Tibial nerve (tissue), 4 donors: Measurements from ENCODE around the gene XPO1. TPM values are rescaled to one million over a fixed set of nuclear protein-coding genes. Genes with fewer than 3 reads are reported as not detected.
A peak's percentile ranks its signal among the peaks of the same experiment; 100 is the strongest.
"Not testable (repeated sequence)": the region's sequence is repeated elsewhere in the genome, so short reads cannot be mapped to it uniquely, and the experiment has no call there.

Experiments used
- DNase-seq, 2 donors: peaks; one replicate each; pipeline ENCODE4 v3.0.0-alpha.2; 2019; ENCODE audit warnings: low spot score in 2 of 2
- H3K27ac ChIP-seq, 4 donors: fragments of 200-600 bp; sonication (generic) in 3 of 4; one replicate each; pipeline ENCODE4 v1.5.1; 2017 to 2019; ENCODE audit warnings: mild to moderate bottlenecking in 1 of 4
- H3K27me3 ChIP-seq, 2 donors: fragments of 200-600 bp; sonication (generic) in 1 of 2; one replicate each; pipeline versions ENCODE4 v1.5.1 to v1.6.0; 2017 to 2019
- H3K36me3 ChIP-seq, 3 donors: fragments of 200-600 bp; sonication (generic); one replicate each; pipeline ENCODE4 v1.5.1; 2018 to 2019
- H3K4me1 ChIP-seq, 4 donors: fragments of 200-600 bp; sonication (generic) in 3 of 4; one replicate each; pipeline ENCODE4 v1.5.1; 2017 to 2019
- H3K4me3 ChIP-seq, 4 donors: fragments of 200-600 bp; sonication (generic) in 3 of 4; one replicate each; pipeline ENCODE4 v1.5.1; 2017 to 2019; ENCODE audit warnings: mild to moderate bottlenecking in 1 of 4, moderate library complexity in 1 of 4
- H3K9me3 ChIP-seq, 4 donors: fragments of 200-600 bp; sonication (generic) in 3 of 4; one replicate each; pipeline ENCODE4 v1.5.1; 2017 to 2019
- EP300 ChIP-seq, 2 donors: sonication (generic); formaldehyde crosslinking; IDR thresholded peaks; one replicate each; pipeline ENCODE4 v1.6.1; 2017; ENCODE audit warnings: antibody characterized with exemption in 2 of 2, mild to moderate bottlenecking in 1 of 2
- POLR2A ChIP-seq, 2 donors: fragments of 450-650 bp; IDR thresholded peaks; one replicate each; pipeline ENCODE4 v1.6.1; 2017; ENCODE audit warnings: antibody characterized with exemption in 2 of 2, mild to moderate bottlenecking in 2 of 2, moderate library complexity in 2 of 2
- WGBS, 2 donors: methylation state at CpG; one replicate each; pipeline ENCODE4 v1.1.5; 2018; 5-methylcytosine and 5-hydroxymethylcytosine counted together
- total RNA-seq, 4 donors: library from RNA; depleted of rRNA; stranded (reverse); fragments of >200 nt; gene quantifications; one replicate each; pipeline ENCODE4 v1.1.0, GENCODE V29; 2016
- TF ChIP-seq, protein P1 (sequence below), 5 experiments: fragments of 200-600 bp in 3 of 5; fragments of 450-650 bp in 2 of 5; sonication (generic) in 3 of 5; IDR thresholded peaks; one replicate each; pipeline ENCODE4 v1.5.1; 2016 to 2019; ENCODE audit warnings: antibody characterized with exemption in 5 of 5, mild to moderate bottlenecking in 3 of 5, moderate library complexity in 2 of 5

XPO1 gene
- total RNA-seq, 4 donors from 2014 or later, result 100 to 151 (median 112) TPM

GRCh38 chr2:61557381-61557780 lies 19.2 kb upstream of the XPO1 start:
- Histone ChIP-seq H3K4me3 (no peak overlapping the region), H3K4me1 (no peaks in the 10 kb centered on the region), H3K27ac (no peak overlapping the region), H3K9me3 (no peaks in the 10 kb centered on the region), H3K27me3 (no peaks in the 10 kb centered on the region), H3K36me3 (no peaks in the 10 kb centered on the region)
- DNase-seq, result no peak
- 84 to 89% methylated on average over 6 of the region's 6 CpGs for WGBS, 2 donors
- TF ChIP-seq, protein P1, sequence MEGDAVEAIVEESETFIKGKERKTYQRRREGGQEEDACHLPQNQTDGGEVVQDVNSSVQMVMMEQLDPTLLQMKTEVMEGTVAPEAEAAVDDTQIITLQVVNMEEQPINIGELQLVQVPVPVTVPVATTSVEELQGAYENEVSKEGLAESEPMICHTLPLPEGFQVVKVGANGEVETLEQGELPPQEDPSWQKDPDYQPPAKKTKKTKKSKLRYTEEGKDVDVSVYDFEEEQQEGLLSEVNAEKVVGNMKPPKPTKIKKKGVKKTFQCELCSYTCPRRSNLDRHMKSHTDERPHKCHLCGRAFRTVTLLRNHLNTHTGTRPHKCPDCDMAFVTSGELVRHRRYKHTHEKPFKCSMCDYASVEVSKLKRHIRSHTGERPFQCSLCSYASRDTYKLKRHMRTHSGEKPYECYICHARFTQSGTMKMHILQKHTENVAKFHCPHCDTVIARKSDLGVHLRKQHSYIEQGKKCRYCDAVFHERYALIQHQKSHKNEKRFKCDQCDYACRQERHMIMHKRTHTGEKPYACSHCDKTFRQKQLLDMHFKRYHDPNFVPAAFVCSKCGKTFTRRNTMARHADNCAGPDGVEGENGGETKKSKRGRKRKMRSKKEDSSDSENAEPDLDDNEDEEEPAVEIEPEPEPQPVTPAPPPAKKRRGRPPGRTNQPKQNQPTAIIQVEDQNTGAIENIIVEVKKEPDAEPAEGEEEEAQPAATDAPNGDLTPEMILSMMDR (IDR thresholded peaks at IDR 0.05), result no peak
- no peak for TF ChIP-seq POLR2A (IDR thresholded peaks at IDR 0.05)
- TF ChIP-seq EP300 (IDR thresholded peaks at IDR 0.05), result no peak

GRCh38 chr2:61554604-61555003 lies 16.4 kb upstream of the XPO1 start:
- 68 to 88% methylated on average over 1 of the region's 1 CpG for WGBS, 2 donors
- TF ChIP-seq POLR2A (IDR thresholded peaks at IDR 0.05), result no peak

GRCh38 chr2:61550375-61551209 lies 12.4 kb upstream of the XPO1 start:
- Histone ChIP-seq H3K9me3 (no peaks in the 10 kb centered on the region), H3K4me1 (no peaks in the 10 kb centered on the region), H3K4me3 (no peak overlapping the region), H3K36me3 (no peaks in the 10 kb centered on the region), H3K27ac (no peak overlapping the region), H3K27me3 (no peaks in the 10 kb centered on the region)
- WGBS, 2 donors, result 47 to 51% methylated on average over 5 of the region's 5 CpGs
- TF ChIP-seq EP300 (IDR thresholded peaks at IDR 0.05) (no peak), POLR2A (IDR thresholded peaks at IDR 0.05) (no peak)
- TF ChIP-seq, protein P1 (IDR thresholded peaks at IDR 0.05), result no peak
- no peak for DNase-seq

More at GRCh38 chr2:61554604-61555003, 16.4 kb upstream of the XPO1 start:
- Histone ChIP-seq H3K4me1 (no peaks in the 10 kb centered on the region), H3K4me3 (no peak overlapping the region), H3K36me3 (no peaks in the 10 kb centered on the region), H3K27me3 (no peaks in the 10 kb centered on the region), H3K9me3 (no peaks in the 10 kb centered on the region), H3K27ac (no peak overlapping the region)
- DNase-seq, result no peak

GRCh38 chr2:61549546-61549945 lies 11.4 kb upstream of the XPO1 start:
- Histone ChIP-seq H3K4me1 (no peaks in the 10 kb centered on the region), H3K36me3 (no peaks in the 10 kb centered on the region), H3K27me3 (no peaks in the 10 kb centered on the region), H3K9me3 (no peaks in the 10 kb centered on the region), H3K4me3 (no peak overlapping the region), H3K27ac (no peak overlapping the region)
- 90 to 94% methylated on average over 2 of the region's 2 CpGs for WGBS, 2 donors
- DNase-seq, result no peak
- TF ChIP-seq, protein P1 (IDR thresholded peaks at IDR 0.05), result no peak
- no peak for TF ChIP-seq EP300 (IDR thresholded peaks at IDR 0.05)

GRCh38 chr2:61543062-61543461 lies 4.9 kb upstream of the XPO1 start:
- Histone ChIP-seq H3K9me3 (no peaks in the 10 kb centered on the region), H3K27ac (no peak overlapping the region), H3K36me3 (no peaks in the 10 kb centered on the region), H3K4me1 (peaks cover 0 to 9% (median 3%) of the 10 kb centered on the region in 4 donors), H3K4me3 (no peak overlapping the region), H3K27me3 (no peaks in the 10 kb centered on the region)
- WGBS, 2 donors, result 84 to 89% methylated on average over 2 of the region's 2 CpGs
- DNase-seq, result no peak
- TF ChIP-seq POLR2A (IDR thresholded peaks at IDR 0.05) (no peak), EP300 (IDR thresholded peaks at IDR 0.05) (no peak)
- TF ChIP-seq, protein P1 (IDR thresholded peaks at IDR 0.05), result no peak

DNA sequence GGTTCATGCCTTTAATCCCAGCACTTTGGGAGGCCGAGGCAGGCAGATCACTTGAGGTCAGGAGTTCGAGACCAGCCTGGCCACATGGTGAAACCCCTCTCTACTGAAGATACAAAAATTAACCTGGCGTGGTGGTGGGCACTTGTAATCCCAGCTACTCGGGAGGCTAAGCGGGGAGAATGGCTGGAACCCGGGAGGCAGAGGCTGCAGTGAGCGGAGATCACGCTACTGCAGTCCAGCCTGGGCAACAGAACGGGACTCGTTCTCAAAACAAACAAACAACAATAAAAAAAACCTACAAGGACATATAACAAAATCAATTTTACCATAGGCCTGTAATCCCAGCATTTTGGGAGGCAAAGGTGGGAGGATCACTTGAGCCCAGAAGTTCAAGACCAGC lies 2.0 kb upstream of the XPO1 start:
- 95 to 98% methylated on average over 10 of the region's 10 CpGs for WGBS, 2 donors
- DNase-seq, result not testable (repeated sequence)
- H3K27ac ChIP-seq, result peak overlapping the region in 2 of 4 donors; percentile 99

More for the DNA sequence above, 2.0 kb upstream of the XPO1 start:
- H3K36me3 ChIP-seq, H3K27me3 ChIP-seq, H3K9me3 ChIP-seq, H3K4me3 ChIP-seq: not testable (repeated sequence)
- peaks cover 2 to 15% (median 7%) of the 10 kb centered on the region in 4 donors for H3K4me1 ChIP-seq
